GM19463 (cell line): ENCODE measurements around the gene ZNF488.

Experiments
- ATAC-seq: cut with Tn5 transposase; IDR thresholded peaks from one replicate; pipeline ENCODE4 v1.9.1; 2021; ENCODE audit warnings: mild to moderate bottlenecking, moderate library complexity; ENCODE audit not compliant: unreplicated experiment

Gene ZNF488

DNA sequence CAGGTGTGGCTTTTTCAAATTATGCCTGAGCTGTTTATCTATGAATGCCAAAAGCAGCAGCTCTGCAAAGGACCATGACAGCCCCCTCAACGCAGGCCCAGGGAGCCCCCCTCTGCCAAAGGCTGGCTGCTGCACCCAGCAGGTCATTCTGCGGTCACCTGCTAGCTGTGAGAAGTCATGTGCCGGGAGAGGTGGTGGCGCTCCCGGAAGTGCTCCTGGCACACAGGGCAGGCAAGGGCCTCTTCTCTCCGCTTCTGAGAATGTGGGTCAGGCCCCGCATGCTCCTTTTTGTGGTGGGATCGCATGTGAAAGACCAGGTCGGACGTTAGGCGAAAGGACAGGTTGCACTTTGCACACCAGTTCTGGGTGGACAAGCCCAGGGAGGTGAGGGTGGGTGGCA is 16.4 kb downstream of the ZNF488 start:
- no peak for ATAC-seq

DNA sequence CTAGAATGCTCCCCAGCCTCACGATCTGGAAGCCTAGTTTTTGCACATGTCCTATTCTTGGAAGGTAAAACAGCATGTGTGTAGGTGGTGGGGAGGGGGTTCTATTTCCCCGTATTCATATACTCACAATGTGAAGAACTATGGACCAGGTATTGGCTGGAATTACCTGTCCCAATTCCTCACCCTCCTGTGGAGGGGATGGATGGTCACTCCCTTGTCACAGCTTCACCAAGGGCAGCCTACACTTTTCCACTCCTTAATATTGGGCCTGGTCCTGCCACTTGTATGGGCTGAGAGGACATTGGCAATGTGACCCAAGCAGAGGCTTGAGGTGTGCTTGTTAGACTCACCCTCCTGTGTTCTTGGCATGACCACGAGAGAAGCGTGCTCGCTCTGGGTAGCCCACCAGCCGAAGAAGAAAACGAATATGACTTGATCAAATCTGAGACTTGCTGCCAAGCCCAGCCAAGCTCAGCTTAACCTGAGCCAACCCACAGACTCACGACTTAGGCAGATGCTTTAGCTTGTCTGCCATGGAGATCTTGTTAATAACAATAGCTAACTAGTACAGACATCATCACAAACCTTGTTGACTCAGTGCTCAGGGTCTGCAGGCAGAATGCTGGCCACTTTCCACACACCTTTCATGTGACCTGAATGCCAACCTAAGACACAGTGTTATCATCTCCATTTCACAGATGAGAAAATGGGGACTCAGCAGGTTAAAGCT is 17.2 kb downstream of the ZNF488 start:
- no peak for ATAC-seq

GRCh38 chr10:47366181-47366631 is 17.9 kb downstream of the ZNF488 start:
- ATAC-seq: no peak

DNA sequence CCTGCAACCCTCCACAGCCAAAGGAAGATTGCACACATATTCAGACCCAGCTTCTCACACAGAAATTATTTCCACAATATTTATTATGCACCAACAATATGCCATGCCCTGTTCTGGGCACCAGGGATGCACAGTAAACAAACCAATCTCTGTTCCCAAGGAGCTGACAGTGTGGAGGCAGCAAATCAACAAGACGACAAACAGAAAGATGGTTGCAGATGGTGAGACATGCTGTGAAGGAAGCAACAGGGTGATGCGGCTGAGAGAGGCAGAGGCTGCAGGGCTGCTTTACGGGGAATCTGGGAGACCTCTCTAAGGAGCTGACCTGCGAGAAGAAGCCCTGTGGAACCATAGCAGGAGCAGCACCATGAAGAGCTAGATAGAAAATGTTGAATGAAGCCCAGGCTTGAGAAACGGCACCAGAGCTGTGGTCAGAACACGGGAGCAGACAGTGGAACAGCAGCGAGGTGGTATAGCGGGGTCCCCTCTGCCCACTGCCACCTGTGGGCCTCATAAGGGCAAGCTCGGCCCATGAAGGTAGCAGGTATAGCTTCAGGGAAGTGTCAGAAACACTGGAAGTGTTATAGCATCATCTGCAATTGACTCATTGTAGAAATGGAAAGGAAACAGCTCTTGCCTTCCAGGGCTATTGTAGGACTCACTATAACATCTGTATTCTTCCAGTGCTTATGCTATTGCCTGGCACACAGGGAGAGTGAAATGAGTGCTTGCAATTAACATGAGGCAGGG is 18.5 kb downstream of the ZNF488 start:
- no peak for ATAC-seq

DNA sequence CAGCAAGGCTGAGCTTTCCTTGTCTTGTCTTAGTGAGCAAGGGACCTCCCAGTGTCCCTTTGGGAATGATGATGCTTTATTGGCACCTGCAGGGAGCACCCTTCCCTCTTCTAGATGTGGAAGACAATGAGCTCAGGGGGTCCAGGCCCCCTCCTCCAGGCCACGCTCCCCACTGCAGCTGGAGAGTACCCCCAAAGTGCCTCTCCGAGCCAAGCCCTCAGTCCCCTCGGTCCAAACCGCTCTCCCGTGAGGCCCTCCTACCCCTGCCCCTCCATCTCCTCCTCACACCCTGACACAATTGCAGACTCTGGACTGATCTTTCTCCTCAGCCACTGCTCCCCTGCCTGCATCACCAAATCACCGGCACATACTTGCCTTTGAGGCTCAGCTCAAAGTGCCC is 19.2 kb downstream of the ZNF488 start:
- no peak for ATAC-seq

DNA sequence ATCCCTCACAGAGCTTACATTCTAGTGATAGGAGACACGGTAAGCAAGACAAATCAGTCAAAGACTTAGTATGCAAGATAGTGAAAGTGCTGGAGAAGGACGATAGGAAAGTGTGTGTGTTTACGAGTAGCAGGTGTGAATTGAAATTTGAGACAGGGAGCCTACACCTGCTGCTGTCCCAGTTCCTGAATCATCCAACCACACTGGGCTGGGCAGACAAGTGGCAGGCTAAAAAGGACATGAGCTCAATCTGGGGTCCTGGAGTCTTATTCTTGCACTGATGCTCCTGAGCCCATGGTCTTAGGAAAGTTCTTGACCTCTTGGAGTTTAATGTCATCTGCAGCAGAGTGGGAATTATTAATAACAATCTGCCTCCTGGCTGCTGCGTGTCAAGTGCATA is 19.7 kb downstream of the ZNF488 start:
- no peak for ATAC-seq

- no peak for ATAC-seq
Measured at GRCh38 chr10:47363781-47364180, 20.3 kb downstream of the ZNF488 start.

DNA sequence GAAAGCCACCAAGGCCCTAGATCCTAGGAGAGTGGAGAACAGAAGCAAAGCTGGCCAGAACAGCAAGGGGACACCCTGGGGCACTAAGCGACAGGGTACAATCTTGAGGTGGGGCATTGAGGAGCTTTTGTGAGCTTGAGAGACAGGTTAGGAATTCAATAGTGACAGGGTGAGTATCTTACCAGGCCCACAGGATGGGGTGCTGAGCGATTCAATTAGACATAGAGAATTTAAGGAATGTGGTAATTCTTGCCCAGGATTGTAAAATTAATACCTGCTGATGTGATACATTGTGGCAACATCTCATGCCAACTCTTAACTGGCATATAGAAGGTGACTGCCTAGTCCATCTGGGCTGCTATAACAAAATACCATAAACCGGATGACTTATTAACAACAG is 21.9 kb downstream of the ZNF488 start:
- ATAC-seq: no peak

GRCh38 chr10:47361293-47361692 is 22.8 kb downstream of the ZNF488 start:
- ATAC-seq: no peak

DNA sequence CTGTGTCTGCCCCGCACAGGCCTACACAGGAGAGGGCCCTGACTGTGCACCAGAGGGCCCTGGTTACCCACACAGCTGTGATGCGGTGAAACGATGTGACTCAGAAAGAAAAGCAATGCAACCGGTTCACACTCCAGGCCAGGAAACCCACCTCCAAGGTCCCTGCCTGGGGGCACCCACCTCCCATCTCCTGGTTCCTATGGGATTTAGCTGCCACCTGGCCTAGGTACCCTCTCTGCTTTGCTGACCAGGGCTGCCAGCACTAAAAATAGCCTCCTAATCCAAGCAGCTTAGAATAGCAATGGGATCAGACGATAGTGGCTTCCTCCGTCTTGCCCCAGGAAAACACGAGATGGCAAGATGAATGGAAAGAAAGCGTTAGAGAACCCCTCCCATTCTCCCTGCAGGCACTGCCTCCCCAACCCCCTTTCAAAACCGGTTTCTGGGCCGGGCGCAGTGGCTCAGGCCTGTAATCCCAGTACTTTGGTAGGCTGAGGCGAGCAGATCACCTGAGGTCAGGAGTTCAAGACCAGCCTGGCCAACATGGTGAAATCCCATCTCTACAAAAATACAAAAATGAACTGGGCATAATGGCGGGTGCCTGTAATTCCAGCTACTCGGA is 23.6 kb downstream of the ZNF488 start:
- ATAC-seq: no peak

DNA sequence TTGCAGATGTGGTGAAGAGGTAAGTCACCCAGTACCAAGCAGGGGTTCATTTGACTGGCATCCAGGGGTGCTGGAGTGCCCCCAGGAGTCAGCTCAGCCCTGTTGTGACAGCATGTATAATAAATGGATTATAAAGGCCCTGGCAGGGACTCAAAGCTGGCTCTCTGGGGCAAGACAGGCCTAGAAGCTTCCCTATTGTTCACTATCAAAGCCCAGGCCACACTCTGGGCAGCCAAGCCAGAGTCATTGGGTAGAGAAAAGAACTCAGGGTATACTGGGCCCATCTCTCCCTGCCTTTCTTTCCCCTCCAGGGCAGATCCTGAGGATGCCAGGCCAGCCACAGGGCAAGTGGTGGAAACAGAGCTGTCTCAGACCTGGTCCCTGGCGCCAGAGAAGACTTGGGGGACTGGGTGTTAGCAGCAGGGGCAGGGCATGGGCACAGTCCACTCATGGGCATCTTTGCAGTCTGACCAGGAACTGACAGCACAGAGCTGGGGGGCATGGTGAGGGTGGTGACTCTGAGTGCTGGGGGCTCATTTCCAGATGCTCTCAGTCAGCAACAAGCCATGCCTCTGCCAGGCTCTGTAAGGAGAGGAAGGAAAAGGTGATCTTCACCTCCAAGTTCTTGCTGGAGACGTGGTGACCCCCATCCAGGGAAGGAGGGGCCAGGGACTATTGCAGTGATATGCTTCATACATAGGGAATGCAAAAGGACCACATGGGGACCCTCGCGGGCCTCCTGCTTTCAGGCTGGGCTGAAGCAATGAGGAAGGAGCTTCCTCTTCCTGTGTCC is 24.3 kb downstream of the ZNF488 start:
- ATAC-seq: no peak

DNA sequence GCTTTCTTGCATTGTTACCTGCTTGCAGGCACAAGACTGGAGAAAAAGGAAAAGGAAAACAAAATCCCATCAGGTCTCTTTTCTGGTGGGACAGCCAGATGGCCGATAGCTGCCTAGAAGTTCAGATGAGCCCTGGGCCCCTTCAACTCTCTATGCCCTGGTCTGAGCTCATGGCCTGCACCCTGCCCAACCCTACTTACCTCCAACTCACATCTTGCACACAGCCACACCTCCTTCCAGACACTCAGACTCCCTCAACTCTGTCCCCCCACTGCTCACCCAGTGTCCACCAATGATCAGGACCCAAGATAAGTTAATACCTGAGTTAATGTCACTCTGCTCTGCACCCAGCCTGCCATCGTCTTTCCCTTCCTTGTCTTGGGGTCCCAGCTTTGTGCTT is 25.0 kb downstream of the ZNF488 start:
- ATAC-seq: no peak

GRCh38 chr10:47358457-47358856 is 25.6 kb downstream of the ZNF488 start:
- ATAC-seq: no peak

DNA sequence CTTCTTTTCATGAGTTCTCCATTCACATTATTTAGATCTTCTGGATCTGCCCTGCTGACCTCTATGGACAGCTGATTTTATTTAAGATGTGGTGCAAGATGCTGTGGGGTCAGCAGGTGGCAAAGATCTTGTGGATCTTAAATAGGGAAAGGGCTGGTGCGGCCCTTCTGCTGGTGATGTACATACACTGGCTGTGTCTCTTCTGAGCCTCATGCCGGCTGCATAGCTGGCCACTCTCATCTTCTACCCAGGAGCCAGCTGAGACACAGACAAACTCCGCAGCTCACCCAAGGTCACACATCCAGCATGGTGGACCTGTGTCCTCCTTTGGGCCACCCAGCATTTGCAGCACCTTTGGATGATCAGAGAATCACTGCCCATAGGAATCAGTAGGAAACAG is 26.2 kb downstream of the ZNF488 start:
- ATAC-seq: no peak

DNA sequence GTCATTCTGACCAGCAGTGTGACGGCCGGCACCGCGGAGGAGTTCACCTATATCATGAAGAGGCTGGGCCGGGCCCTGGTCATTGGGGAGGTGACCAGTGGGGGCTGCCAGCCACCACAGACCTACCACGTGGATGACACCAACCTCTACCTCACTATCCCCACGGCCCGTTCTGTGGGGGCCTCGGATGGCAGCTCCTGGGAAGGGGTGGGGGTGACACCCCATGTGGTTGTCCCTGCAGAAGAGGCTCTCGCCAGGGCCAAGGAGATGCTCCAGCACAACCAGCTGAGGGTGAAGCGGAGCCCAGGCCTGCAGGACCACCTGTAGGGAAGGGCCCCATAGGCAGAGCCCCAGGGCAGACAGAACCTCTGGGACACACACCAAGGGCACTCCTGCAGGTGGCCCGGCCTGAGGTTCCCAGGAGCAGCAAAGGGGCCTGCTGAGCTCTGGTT is 26.9 kb downstream of the ZNF488 start:
- no peak for ATAC-seq

DNA sequence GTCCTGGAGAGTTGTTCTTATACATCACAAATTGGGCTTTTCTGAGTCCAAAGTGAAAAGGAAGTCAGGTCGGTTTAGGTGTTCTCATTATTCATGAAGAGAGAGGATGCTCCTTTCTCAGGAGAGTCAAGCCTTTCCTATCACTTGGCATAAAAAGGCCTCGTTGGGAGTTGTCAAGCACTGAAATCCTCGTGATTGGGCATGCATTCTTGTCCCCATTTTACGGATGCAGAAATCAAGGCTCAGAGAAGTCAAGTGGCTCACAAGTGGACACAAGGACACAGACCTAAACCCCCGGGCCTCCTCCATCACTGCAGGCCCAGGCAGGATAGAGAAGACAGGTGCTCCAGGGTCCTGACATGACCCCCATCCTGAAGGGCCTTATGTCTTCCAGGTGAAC is 27.4 kb downstream of the ZNF488 start:
- ATAC-seq: no peak

- no peak for ATAC-seq
Measured at GRCh38 chr10:47354900-47355299, 29.2 kb downstream of the ZNF488 start.

- no peak for ATAC-seq
Measured at GRCh38 chr10:47354165-47354564, 29.9 kb downstream of the ZNF488 start.

DNA sequence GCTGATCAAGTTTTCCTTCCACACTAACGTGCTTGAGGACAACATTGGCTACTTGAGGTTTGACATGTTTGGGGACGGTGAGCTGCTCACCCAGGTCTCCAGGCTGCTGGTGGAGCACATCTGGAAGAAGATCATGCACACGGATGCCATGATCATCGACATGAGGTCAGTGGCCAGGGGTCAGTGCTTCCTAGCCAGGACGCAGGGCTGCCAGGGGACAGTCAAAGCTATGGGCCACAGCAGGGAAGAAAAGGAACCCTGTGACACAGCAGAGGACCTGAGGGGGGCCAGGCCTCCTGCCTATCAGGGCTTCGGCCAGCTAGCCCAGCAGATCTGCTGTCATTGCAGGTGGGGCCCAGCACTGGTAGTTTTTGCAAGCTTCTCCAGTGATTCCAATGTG is 30.7 kb downstream of the ZNF488 start:
- no peak for ATAC-seq

GRCh38 chr10:47351899-47352815 is 31.9 kb downstream of the ZNF488 start:
- ATAC-seq: no peak
